HG03039 (cell line): ENCODE measurements around the gene EHF.
"Not testable (repeated sequence)": the region's sequence is repeated elsewhere in the genome, so short reads cannot be mapped to it uniquely, and the experiment has no call there.

Source experiments
- ATAC-seq: cut with Tn5 transposase; IDR thresholded peaks from one replicate; pipeline ENCODE4 v1.9.1; 2021; ENCODE audit warnings: mild to moderate bottlenecking, moderate library complexity; ENCODE audit not compliant: unreplicated experiment

The EHF gene

GRCh38 chr11:34665077-34665835, 44.4 kb downstream of the EHF start:
- no peak for ATAC-seq

GRCh38 chr11:34667810-34668582, 47.1 kb downstream of the EHF start:
- ATAC-seq = no peak

- no peak for ATAC-seq
These were observed 47.7 kb downstream of the EHF start for GRCh38 chr11:34668583-34669053.

- ATAC-seq = no peak
These were observed 48.6 kb downstream of the EHF start for GRCh38 chr11:34669458-34669857.

GRCh38 chr11:34671117-34671516, 50.2 kb downstream of the EHF start:
- ATAC-seq = no peak

GRCh38 chr11:34671946-34672345, 51.1 kb downstream of the EHF start:
- no peak for ATAC-seq

- ATAC-seq = no peak
These were observed 53.1 kb downstream of the EHF start for GRCh38 chr11:34674038-34674437.

- no peak for ATAC-seq
These were observed 55.3 kb downstream of the EHF start for GRCh38 chr11:34676227-34676626.

- ATAC-seq = no peak
These were observed 58.8 kb downstream of the EHF start for GRCh38 chr11:34679681-34680080.

GRCh38 chr11:34680206-34680605, 59.3 kb downstream of the EHF start:
- ATAC-seq = no peak

- no peak for ATAC-seq
These were observed 60.2 kb downstream of the EHF start for GRCh38 chr11:34680918-34681586.

GRCh38 chr11:34682825-34683224, 61.9 kb downstream of the EHF start:
- no peak for ATAC-seq

- ATAC-seq = no peak
These were observed 62.5 kb downstream of the EHF start for GRCh38 chr11:34683396-34683795.

- ATAC-seq = no peak
These were observed 65.0 kb downstream of the EHF start for GRCh38 chr11:34685864-34686263.

GRCh38 chr11:34692299-34692698, 71.4 kb downstream of the EHF start:
- not testable (repeated sequence) for ATAC-seq

GRCh38 chr11:34696862-34697261, 76.0 kb downstream of the EHF start:
- no peak for ATAC-seq

GRCh38 chr11:34706709-34707461, 86.0 kb downstream of the EHF start:
- no peak for ATAC-seq

- ATAC-seq = no peak
These were observed 86.6 kb downstream of the EHF start for GRCh38 chr11:34707462-34707840.
